ENCODE results near the gene GGTA1. TPM values are rescaled to one million over a fixed set of nuclear protein-coding genes. Genes with fewer than 3 reads are reported as not detected.

Gene GGTA1
- polyA plus RNA-seq, 1 of the 3 experiments (the other 2 are of a cell fraction): 0.03 TPM

GRCh38 chr9:121498150-121498486 lies 1.5 kb downstream of the GGTA1 start (continued):
- no peak for TF ChIP-seq POLR2AphosphoS5 (IDR thresholded peaks at IDR 0.05; ENCODE audit: low read depth, low read length)
- TF ChIP-seq FOXM1 (IDR thresholded peaks at IDR 0.05; ENCODE audit: low read depth): no peak
- TF ChIP-seq EP300 (IDR thresholded peaks at IDR 0.05; ENCODE audit: borderline replicate concordance in 1 of 2, low read depth in 1 of 2, low read length in 1 of 2): no peak
- no peak for TF ChIP-seq MAX (IDR thresholded peaks at IDR 0.05; ENCODE audit: low read depth)
- TF ChIP-seq RXRA (IDR thresholded peaks at IDR 0.05; ENCODE audit: borderline replicate concordance, low read depth): no peak
- peak; percentile 61 for TF ChIP-seq RAD21 (IDR thresholded peaks at IDR 0.05; ENCODE audit: low read length)
- TF ChIP-seq CHD2 (IDR thresholded peaks at IDR 0.05; ENCODE audit: low read length, partially characterized antibody): peak; percentile 7
- TF ChIP-seq NRF1 (IDR thresholded peaks at IDR 0.05; ENCODE audit: low read depth, low read length): no peak

- H3K4me1 ChIP-seq (ENCODE audit: control insufficient read depth in 1 of 2, insufficient read depth in 2 of 2, low read depth in 1 of 2, low read length in 1 of 2): peaks cover 0 to 18% of the 10 kb centered on the region in 2 experiments; a peak in 2 of 4 replicates
- H3K9me2 ChIP-seq: no peaks in the 10 kb centered on the region
- TF ChIP-seq USF1 (IDR thresholded peaks at IDR 0.05; ENCODE audit: borderline replicate concordance, low read depth) (no peak), TEAD4 (IDR thresholded peaks at IDR 0.05; ENCODE audit: borderline replicate concordance, insufficient read depth) (no peak), PBX3 (IDR thresholded peaks at IDR 0.05) (no peak), ELF1 (IDR thresholded peaks at IDR 0.05) (no peak), MEF2A (IDR thresholded peaks at IDR 0.05; ENCODE audit: borderline replicate concordance, low read depth) (no peak), RXRA (IDR thresholded peaks at IDR 0.05; ENCODE audit: borderline replicate concordance, low read depth) (no peak), SIN3A (IDR thresholded peaks at IDR 0.05; ENCODE audit: borderline replicate concordance, low read depth, low read length) (no peak), EP300 (IDR thresholded peaks at IDR 0.05; ENCODE audit: borderline replicate concordance in 1 of 2, low read depth in 1 of 2, low read length in 1 of 2) (no peak), SMC3 (IDR thresholded peaks at IDR 0.05; ENCODE audit: low read depth, low read length) (no peak), CTCF (IDR thresholded peaks at IDR 0.05) (no peak), NFIC (IDR thresholded peaks at IDR 0.05; ENCODE audit: borderline replicate concordance) (no peak), RFX5 (IDR thresholded peaks at IDR 0.05; ENCODE audit: low read length) (no peak), TAF1 (IDR thresholded peaks at IDR 0.05; ENCODE audit: borderline replicate concordance, low read depth, low read length) (no peak), YY1 (IDR thresholded peaks at IDR 0.05; ENCODE audit: low read depth) (no peak), NRF1 (IDR thresholded peaks at IDR 0.05; ENCODE audit: low read depth, low read length) (no peak), JUND (IDR thresholded peaks at IDR 0.05) (no peak), ZBTB33 (IDR thresholded peaks at IDR 0.05; ENCODE audit: borderline replicate concordance, low read depth) (no peak), MXI1 (IDR thresholded peaks at IDR 0.05; ENCODE audit: low read depth, low read length) (no peak), RAD21 (IDR thresholded peaks at IDR 0.05; ENCODE audit: low read length) (no peak), GATA2 (CRISPR knock-in tag; IDR thresholded peaks at IDR 0.05) (no peak)
- H3K4me3 ChIP-seq (ENCODE audit: low read depth in 2 of 2, low read length in 1 of 2): no peak overlapping the region
- CTCF ChIA-PET: interaction anchor here (1.2 to 5.4 kb wide), 3 partner anchors 35 to 50 kb away, joined by 4 to 32 read pairs (median 31); no protein-coding TSS in a partner anchor
- POLR2A ChIA-PET: no interaction called here
- H3K27ac ChIP-seq (ENCODE audit: low read depth in 2 of 2, low read length in 1 of 2): no peak overlapping the region
- no peak overlapping the region for H3K4me2 ChIP-seq
- no peak overlapping the region for H3K9ac ChIP-seq
- H3F3A ChIP-seq (replicated peaks; ENCODE audit: insufficient read depth): peaks cover 9% of the 10 kb centered on the region
- H2AFZ ChIP-seq (ENCODE audit: low read depth): no peak overlapping the region
- no peaks in the 10 kb centered on the region for H3K79me2 ChIP-seq (ENCODE audit: insufficient read depth)
- H3K27me3 ChIP-seq (ENCODE audit: insufficient read depth): no peaks in the 10 kb centered on the region
- H3K36me3 ChIP-seq (replicated peaks in 1 of 2; ENCODE audit: control insufficient read depth in 1 of 2, insufficient read depth in 2 of 2, low read length in 1 of 2): no peaks in the 10 kb centered on the region
- no peak for DNase-seq
- no peaks in the 10 kb centered on the region for H3K9me3 ChIP-seq
- no peaks in the 10 kb centered on the region for H4K20me1 ChIP-seq (ENCODE audit: insufficient read depth)
Observed at GRCh38 chr9:121495976-121496375, 3.7 kb downstream of the GGTA1 start.

Data from SK-N-SH (cell line).